HG03457 (cell line): ENCODE measurements around the gene COMMD4.
"Not testable (repeated sequence)": the region's sequence is repeated elsewhere in the genome, so short reads cannot be mapped to it uniquely, and the experiment has no call there.

Experiments used
- ATAC-seq: cut with Tn5 transposase; IDR thresholded peaks from one replicate; pipeline ENCODE4 v1.9.1; 2021; ENCODE audit warnings: moderate number of reproducible peaks; ENCODE audit not compliant: unreplicated experiment

The COMMD4 gene

DNA sequence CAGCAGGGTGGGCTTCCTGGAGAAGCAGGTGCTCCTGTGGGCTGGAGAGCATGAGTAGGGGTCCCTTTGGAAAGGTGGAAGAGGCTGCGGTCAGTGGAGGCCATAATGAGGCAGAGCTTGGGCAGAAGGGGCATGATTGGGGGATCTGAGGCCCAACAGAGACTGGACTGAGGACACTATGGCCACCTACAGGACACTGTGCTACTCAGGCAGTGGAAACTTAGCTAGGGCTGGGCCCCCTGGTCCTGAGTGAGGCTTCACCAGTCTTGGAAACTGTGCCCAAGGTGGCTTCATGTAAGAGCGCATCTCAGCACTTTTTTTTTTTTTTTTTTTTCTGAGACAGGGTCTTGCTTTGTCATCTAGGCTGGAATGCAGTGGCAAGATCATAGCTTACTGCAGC, 6.3 kb upstream of the COMMD4 start:
- no peak for ATAC-seq

DNA sequence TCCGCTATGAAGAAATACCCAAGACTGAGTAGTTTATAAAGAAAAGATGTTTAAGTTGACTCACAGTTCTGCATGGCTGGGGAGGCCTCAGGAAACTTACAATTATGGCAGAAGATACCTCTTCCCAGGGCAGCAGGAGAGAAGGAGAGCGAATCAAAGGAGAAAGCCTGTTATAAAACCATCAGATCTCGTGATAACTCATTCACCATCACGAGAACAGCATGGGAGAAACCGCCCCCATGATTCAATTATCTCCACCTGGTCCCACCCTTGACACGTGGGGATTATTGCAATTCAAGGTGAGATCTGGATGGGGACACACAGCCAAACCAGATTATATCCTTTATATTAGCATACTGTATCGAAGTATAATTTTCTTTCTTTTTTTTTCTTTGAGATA, 3.8 kb upstream of the COMMD4 start:
- ATAC-seq: not testable (repeated sequence)

DNA sequence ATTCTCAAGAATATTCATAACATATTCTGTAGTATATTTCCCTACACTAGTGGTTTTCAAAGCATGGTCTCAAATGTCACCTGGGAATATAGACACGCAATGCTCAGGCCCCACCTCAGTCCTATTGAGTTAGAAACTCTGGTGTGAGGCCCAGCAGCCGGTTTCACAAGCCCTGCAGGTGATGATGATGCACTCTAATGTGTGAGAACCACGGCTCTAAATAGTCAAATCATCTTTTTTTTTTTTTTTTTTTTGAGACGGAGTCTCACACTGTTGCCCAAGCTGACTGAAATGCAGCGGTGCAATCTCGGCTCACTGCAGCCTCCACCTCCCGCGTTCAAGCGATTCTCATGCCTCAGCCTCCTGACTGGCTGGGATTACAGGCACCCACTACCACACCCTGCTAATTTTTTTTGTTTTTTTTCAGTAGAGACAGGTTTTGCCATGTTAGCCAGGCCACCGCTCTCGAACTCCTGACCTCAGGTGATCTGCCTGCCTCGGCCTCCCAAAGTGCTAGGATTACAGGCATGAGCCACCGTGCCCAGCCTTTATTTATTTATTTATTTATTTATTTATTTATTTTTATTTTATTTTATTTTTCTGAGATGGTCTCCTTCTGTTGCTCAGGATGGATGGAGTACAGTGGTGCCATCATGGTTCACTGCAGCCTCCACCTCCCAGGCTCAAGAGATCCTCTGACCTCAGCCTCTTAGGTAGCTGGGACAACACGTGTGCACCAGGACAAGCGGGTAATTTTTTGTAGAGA, 2.0 kb upstream of the COMMD4 start:
- ATAC-seq: not testable (repeated sequence)

DNA sequence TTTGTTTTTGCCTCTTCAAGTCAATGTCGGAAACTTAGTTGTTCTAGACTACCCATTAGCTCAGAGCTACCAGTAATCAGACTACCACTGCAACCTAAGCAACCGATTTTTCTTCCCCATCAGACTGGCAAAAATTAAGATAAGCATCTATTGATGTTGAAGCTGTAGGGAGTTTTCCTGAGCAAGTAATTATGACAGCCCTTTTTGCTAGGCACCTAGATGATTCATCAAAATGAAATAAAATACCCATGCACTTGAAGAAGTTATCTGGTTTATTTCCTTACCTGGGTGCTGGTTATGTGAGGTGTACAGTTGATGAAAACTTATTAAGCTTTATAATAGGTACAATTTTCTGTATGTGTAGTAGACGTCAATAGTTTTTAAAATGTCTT, 554 bp upstream of the COMMD4 start:
- no peak for ATAC-seq

DNA sequence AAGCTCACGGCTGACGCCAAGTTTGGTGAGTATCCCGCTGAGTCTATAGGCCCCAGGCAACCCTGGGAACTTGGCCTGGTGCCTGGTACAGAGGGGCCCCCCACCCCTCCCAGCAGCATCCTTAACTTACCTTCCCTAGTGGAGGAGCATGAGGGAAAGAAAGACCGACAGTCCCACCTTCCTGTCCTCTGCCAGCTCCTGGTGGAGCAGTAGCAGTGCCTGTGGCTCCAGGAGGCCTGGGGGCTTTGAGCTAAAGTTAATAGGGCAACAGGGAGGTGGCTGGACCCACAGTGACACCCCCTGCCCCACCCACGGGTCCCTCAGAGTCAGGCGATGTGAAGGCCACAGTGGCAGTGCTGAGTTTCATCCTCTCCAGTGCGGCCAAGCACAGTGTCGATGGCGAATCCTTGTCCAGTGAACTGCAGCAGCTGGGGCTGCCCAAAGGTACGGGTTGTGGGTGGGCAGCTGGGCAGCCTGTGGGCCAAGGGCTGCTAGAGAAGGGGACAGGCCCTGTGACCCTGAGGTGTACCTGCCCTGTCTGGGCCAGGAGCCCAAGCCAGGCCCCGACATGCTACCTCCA, 2.9 kb downstream of the COMMD4 start:
- ATAC-seq: no peak

DNA sequence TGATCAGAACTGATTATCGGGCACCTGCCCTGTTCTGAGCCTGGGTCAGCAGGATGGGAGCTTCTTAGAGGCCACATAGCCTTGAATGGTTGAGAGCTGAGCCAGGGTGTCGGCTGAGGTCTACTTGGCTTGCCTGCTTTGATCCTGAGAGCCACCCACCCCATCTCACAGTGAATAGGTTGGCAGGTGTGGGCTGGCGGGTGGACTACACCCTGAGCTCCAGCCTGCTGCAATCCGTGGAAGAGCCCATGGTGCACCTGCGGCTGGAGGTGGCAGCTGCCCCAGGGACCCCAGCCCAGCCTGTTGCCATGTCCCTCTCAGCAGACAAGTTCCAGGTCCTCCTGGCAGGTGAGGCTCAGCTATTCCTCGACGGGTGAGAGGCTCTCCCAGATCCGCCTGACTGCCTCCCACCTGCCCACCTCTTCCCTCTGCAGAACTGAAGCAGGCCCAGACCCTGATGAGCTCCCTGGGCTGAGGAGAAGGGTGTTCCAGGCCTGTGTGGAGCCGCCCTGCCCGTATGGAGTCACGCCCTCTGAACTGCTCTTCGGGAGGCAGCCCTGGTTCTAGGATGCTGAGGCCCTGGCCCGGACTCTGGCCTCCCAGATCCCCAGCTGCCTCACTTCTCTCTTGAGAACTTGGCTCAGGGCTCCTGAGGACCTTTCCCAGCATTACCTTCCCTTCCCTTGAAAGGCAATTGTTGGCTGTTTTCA, 3.8 kb downstream of the COMMD4 start:
- ATAC-seq: no peak

DNA sequence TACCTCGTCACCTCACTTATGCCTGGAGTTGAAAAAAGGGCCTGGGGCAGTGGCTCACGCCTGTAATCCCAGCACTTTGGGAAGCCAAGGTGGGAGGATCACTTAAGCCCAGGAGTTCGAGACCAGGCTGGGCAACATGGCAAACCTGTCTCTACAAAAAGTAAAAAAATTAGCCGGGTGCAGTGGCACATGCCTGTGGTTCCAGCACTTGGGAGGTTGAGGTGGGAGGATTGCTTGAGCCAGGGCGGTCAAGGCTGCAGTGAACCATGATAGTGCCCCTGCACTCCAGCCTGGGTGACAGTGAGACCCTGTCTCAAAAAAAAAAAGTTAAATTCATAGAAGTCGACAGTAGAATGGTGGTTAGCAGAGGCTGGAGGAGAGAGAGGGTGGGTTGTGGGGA, 6.4 kb downstream of the COMMD4 start:
- no peak for ATAC-seq

DNA sequence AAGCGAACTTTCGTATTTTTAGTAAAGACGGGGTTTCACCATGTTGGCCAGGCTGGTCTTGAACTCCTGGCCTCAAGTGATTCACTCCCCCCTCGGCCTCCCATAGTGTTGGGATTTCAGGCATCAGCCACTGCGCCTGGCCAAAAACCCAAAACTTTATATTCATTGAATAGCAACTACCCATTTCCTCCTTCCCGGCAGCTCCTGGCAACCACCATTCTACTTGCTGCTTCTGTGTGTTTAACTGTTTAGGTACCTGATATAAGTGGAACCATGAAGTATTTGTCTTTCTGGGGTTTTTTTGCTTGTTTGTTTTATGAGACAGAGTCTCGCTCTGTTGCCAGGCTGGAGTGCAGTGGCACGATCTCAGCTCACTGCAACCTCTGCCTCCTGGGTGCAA, 8.1 kb downstream of the COMMD4 start:
- not testable (repeated sequence) for ATAC-seq

DNA sequence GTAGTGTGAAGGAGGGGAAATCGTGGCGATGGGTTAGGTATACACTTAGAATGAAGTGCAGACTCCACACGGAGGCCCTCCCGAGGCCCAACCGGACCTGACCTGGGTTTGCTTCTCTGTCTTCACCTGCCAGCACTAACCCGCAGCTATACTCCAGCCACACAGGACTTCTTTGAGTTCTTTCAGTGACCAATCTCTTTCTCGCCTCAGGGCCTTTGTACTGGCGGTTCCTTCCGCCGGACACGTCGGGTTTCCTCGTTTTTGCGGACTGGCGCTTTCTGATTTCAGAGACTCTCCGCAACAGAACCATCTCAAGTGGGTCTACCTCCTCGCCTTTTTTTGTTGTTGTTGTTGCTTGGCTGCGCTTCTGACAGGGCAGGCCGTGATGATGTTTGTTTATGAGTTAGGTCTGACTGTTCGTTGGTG, 10.9 kb downstream of the COMMD4 start, which contains the start of gene NEIL1:
Gene NEIL1, plus strand, starts transcription at position 244 of the 426 bp plus-strand sequence. CDS start 1,867 bp downstream, outside the sequence.
- ATAC-seq: no peak

DNA sequence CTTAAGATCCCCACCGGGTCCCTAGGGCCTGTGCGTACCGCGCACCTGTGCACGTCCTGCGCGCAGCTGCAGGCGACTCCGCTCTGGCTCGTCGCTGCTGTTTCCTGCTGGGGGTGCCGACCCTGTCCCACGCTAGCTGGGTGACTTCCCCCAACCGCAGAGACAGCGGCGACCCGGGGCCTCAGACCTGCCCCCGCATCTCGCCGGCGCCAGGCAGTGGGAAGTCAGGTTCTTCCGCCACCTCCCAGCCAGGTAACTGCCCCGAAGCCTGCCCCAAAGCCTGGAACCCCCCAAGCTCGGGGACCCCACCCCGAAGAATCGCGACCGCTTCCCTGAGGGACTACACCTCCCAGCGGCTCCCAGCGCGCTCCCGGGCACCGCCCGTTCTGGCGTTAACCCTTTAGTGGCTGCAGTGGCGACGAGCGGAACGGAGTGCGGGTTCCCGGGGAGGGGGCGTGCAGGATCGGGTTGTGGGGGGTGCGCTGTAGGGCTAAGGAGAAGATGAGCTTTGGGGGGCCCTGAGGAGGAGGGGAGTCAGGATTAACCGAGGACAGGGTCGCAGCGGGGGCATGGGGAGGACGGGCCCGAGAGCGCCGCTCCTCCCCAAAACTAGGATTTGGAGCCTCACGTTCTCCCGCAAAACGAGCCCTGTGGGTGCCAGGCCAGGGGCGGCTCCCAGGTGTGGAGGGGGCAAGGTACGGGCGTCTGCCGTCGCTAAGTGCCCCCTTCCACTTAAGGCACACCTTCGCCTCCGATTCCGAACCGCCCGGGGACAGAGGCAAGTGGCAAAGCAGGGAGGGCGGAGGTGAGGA, 11.6 kb downstream of the COMMD4 start:
- no peak for ATAC-seq

DNA sequence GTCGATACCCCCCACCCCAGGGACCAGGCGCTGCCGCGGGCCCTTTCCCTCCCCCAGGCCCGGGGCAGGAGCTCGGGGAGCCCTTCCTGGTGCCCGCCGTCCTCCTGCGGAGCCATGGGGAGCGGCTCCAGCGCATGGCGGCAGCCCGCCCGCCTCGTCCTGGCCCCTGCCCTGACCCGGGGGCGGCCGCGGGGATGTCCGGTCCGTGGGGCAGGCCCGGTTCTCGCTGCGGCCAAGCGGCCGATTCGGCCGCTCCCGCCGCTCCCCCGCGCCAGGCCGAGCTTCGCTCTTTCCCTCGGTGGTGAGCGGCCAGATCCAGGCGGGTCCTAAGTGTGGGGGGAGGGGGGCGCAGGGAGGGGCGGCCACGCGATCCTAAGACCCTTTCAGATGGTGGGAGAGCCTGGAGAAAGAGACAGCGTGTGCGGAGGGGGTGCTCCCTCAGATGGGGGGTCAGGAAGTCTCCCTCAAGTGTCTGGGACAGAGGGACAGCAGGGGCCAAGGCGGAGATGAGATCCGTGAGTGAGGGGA, 12.2 kb downstream of the COMMD4 start:
- ATAC-seq: no peak

DNA sequence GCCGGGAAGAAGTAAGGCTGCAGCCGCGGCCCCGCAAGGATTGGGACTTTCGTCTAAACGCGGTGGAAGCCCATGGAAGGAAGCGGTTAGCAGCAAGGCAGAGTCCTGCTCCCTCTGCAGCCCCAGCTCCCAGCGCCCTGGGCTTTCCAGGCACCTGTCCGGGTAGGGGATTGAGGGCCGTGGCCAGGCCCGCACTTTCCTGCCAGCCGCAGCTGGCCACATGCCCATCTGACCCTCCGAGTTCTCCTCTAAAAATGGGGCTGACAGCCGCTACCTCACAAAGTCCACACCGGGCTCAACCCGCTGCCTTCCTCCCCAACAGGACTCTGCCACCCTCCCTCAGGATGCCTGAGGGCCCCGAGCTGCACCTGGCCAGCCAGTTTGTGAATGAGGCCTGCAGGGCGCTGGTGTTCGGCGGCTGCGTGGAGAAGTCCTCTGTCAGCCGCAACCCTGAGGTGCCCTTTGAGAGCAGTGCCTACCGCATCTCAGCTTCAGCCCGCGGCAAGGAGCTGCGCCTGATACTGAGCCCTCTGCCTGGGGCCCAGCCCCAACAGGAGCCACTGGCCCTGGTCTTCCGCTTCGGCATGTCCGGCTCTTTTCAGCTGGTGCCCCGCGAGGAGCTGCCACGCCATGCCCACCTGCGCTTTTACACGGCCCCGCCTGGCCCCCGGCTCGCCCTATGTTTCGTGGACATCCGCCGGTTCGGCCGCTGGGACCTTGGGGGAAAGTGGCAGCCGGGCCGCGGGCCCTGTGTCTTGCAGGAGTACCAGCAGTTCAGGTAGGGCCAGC, 12.9 kb downstream of the COMMD4 start:
- ATAC-seq: no peak

DNA sequence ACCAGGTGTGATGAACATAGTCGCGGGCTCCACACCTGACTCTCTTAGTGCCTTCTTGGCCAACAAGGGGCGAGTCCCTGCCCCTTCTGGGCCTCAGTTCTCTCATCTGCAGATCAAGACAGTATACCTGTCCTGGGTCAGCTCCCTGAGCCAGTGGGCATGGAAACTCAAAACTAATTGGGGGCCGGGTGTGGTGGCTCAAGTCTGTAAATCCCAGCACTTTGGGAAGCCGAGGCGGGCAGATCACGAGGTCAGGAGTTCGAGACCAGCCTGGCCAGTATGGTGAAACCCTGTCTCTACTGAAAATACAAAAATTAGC, 13.4 kb downstream of the COMMD4 start:
- ATAC-seq: not testable (repeated sequence)

DNA sequence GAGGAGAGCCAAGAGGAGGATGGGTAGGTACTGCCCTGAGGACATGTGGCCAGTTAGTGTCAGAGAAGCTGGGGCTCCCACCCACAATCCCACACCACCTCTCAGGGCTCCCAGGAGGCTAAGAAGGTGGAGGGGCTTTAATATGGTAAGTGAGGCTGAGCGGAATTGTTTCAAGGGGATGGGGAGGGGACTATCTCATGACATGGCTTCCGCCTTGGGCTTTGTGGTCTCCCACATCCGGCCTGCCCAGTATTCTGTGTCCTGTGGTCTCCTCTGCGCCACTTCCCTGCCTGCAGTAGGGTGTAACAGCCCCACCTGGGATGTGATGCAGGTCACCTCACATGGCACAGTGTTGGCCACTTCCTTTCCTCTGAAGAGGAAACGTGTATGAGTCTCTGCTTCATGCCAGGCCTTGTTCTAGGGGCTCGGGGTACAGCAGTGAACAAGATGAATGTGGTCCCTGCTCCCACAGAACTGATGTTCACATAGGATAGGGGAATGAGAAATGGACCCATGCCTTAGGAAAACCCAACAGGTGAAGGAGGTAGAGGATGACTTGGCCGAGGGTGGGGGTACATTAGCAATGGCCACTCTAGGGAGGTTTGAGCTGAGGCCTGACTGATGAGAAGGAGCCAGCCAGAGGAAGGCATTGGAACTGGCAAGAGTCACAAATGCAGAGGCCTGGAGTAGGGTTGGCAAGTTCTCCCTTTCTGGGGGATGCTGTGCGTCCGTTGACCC, 14.2 kb downstream of the COMMD4 start:
- ATAC-seq: no peak

DNA sequence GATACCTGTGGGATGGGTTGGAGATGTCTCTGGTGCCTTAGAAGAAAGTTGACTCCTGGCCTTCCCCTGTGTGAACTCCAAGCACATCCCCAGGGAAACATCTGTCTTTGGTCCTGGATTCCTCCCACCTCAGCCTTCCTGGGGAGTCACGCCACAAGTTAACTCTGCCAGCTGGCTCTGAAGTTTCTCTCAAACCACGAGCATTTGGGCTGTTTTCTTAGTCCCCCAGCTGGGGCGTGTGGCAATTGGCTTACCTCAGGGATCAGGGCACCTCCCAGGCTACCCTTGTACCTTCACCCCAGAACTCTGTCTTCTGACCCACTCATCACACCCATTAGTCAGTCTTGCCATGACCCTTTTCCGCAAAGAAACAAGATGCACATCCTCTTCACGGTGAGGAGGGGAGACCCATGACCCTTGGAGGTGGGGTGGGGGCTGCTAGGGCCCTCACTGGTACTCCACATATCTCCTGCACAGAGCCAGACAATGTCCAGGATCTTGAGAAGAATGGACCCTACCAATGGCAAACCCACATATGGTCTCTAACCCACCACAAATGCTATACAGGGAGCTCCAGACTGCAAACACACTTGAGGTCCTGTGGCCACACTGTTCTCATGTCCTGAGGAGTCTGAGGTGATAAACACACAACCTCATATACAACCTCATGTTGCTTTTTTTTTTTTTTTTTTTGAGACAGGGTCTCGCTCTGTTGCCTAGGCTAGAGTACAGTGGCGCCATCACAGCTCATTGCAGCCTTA, 14.9 kb downstream of the COMMD4 start:
- no peak for ATAC-seq

DNA sequence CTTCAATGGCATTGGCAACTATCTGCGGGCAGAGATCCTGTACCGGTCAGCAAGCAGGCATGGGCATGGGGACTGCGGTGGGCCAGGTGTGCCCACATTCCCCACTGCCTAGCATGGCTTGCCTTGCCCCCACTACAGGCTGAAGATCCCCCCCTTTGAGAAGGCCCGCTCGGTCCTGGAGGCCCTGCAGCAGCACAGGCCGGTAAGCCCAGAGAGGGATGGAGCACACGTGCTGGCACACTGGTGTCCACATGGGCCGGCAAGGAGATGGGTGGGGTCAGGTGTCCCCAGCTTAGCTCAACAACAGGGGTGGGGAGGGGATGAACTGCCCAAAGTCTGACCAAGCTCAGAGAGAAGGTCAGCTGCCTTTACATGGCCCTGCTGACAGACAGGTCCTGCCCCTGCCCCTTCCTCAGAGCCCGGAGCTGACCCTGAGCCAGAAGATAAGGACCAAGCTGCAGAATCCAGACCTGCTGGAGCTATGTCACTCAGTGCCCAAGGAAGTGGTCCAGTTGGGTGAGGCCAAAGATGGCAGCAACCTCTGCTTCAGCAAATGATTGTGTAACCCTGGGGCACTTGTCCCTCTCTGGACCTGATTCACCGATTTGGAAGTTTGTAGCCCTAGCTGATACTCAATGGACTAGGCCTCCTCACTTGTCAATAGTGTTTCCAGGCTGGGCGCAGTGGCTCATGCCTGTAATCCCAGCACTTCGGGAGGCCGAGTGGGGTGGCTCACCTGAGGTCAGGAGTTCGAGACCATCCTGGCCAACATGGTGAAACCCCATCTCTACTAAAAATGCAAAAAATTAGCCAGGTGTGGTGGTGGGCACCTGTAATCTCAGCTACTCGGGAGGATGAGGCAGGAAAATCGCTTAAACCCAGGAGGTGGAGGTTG, 16.6 kb downstream of the COMMD4 start:
- no peak for ATAC-seq

DNA sequence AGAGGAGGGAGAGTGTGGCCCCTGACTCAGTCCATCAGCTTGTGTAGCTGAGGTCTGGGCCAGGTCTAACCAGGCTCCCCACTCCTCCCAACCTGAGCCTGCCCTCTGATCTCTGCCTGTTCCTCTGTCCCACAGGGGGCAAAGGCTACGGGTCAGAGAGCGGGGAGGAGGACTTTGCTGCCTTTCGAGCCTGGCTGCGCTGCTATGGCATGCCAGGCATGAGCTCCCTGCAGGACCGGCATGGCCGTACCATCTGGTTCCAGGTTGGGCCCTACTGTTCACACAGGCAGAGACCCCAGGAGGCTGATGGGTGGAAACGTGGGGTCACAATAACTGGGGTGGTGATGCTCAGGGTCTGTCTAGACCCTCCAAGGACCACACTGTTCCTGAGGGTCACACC, 17.7 kb downstream of the COMMD4 start:
- ATAC-seq: no peak

DNA sequence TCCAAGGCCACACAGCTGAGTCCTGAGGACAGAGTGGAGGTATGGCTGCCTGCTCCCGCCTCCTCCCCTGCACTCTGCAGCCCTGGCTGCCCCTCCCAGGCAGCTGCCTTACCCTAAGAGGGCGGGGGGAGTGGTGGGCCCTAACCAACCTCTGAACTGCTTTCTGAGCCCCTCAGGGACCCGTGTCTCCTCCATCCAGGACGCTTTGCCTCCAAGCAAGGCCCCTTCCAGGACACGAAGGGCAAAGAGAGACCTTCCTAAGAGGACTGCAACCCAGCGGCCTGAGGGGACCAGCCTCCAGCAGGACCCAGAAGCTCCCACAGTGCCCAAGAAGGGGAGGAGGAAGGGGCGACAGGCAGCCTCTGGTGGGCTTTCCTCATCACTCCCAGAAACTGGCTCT, 18.6 kb downstream of the COMMD4 start:
- no peak for ATAC-seq
